NT2/D1 (cell line): ENCODE results near the gene ZNF205.
"Not testable (repeated sequence)": the region's sequence is repeated elsewhere in the genome, so short reads cannot be mapped to it uniquely, and the experiment has no call there.

Experiments used
- DNase-seq: peaks from one replicate; pipeline ENCODE4 v3.0.0-alpha.2; 2011; ENCODE audit warnings: low read depth, low spot score
- H3K27me3 ChIP-seq: 2 replicates; pipeline ENCODE4 v1.6.0; 2011; ENCODE audit warnings: mild to moderate bottlenecking; ENCODE audit not compliant: insufficient read length, insufficient read depth
- H3K36me3 ChIP-seq: 2 replicates; pipeline ENCODE4 v1.6.1; 2011; ENCODE audit warnings: mild to moderate bottlenecking, low read length, mixed read lengths; ENCODE audit not compliant: insufficient read depth, insufficient read length
- H3K4me1 ChIP-seq: 2 replicates; pipeline ENCODE4 v1.5.1; 2011; ENCODE audit not compliant: insufficient read depth, insufficient read length
- H3K4me3 ChIP-seq: 2 replicates; pipeline ENCODE4 v1.5.1; 2011; ENCODE audit warnings: low read depth; ENCODE audit not compliant: insufficient read length
- H3K9ac ChIP-seq: 2 replicates; pipeline ENCODE4 v1.6.0; 2011; ENCODE audit warnings: low read depth; ENCODE audit not compliant: insufficient read length
- H3K9me3 ChIP-seq: 2 replicates; pipeline ENCODE4 v1.5.1; 2011; ENCODE audit warnings: mild to moderate bottlenecking, low read length; ENCODE audit not compliant: insufficient read depth
- SUZ12 ChIP-seq: IDR thresholded peaks from 2 replicates; pipeline ENCODE4 v1.6.1; 2011; ENCODE audit not compliant: insufficient read length, insufficient read depth; ENCODE audit errors: extremely low read depth
- YY1 ChIP-seq: IDR thresholded peaks from 2 replicates; pipeline ENCODE4 v1.6.1; 2011; ENCODE audit not compliant: insufficient read length, insufficient read depth
- ZNF274 ChIP-seq: IDR thresholded peaks from 2 replicates; pipeline ENCODE4 v1.6.1; 2011; ENCODE audit warnings: mild to moderate bottlenecking, low read depth, low read length

ZNF205 gene

DNA sequence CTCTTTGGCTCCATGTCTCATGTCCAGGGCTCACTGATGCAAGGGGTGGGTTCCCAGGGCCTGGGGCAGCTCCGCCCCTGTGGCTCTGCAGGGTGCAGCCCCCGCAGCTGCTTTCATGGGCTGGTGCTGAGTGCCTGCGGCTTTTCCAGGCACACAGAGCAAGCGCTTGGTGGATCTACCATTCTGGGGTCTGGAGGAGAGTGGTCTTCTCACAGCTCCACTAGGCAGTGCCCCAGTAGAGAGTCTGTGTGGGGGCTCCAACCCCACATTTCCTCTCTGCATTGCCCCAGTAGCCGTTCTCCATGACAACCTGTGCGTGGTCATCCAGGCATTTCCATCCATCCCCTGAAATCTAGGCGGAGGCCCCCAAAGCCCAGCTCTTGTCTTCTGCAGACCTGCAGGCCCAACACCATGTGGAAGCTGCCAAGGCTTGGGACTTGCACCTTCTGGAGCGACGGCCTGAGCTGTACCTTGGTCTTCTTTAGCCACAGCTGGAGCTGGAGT, 41.7 kb upstream of the ZNF205 start:
- Histone ChIP-seq H3K4me1 (peaks cover 4% of the 10 kb centered on the region), H3K9ac (no peak overlapping the region), H3K36me3 (peaks cover 20% of the 10 kb centered on the region), H3K27me3 (peaks cover 6% of the 10 kb centered on the region), H3K9me3 (no peaks in the 10 kb centered on the region), H3K4me3 (no peak overlapping the region)
- no peak for DNase-seq
- no peak for TF ChIP-seq SUZ12
- no peak for TF ChIP-seq ZNF274
- TF ChIP-seq YY1: no peak

DNA sequence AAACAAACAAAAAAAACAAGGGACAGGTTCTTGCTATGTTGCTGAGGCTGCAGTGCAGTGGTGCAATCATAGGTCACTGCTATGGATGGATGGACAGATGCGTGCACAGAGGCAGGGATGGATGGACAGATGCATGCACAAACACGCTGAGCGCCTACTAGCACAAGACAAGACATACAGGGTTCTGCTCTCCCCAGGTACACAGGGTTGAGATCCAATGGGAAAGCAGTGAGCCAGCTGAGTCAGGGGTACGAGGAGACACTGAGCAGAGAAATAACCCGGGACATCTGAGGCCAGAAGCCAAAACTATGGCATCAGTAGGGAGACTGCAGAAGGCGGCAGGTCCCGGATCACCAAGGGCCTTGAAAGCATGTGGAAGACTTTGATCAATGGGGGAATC, 40.7 kb upstream of the ZNF205 start:
- Histone ChIP-seq H3K36me3 (peaks cover 20% of the 10 kb centered on the region), H3K4me1 (peaks cover 11% of the 10 kb centered on the region), H3K9ac (no peak overlapping the region), H3K9me3 (no peaks in the 10 kb centered on the region), H3K27me3 (peaks cover 6% of the 10 kb centered on the region), H3K4me3 (no peak overlapping the region)
- DNase-seq: no peak
- TF ChIP-seq SUZ12 (no peak), ZNF274 (no peak), YY1 (no peak)

DNA sequence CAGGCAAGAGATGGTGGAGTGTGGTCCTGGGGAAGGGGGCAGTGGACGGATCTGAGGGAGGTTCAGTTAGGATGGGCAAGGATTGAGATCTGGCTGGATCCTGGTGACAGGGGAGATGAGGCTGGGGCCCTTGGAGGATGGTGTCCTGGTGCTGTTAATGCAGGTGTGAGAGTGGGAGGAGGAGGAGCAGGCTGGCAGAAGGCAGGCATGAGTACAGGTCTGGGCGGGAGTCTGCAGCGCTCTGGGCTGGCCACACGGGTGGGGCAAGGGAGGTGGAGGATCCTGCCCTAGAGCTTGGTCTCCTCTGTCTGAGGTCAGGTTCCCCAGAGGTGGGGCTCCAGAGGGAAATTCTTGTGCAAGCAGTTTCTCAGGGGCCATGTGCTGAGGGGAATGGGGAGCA, 40.2 kb upstream of the ZNF205 start:
- not testable (repeated sequence) for H3K4me3 ChIP-seq, H3K9ac ChIP-seq, DNase-seq, H3K9me3 ChIP-seq, H3K27me3 ChIP-seq
- H3K36me3 ChIP-seq: peaks cover 18% of the 10 kb centered on the region
- peaks cover 12% of the 10 kb centered on the region for H3K4me1 ChIP-seq

DNA sequence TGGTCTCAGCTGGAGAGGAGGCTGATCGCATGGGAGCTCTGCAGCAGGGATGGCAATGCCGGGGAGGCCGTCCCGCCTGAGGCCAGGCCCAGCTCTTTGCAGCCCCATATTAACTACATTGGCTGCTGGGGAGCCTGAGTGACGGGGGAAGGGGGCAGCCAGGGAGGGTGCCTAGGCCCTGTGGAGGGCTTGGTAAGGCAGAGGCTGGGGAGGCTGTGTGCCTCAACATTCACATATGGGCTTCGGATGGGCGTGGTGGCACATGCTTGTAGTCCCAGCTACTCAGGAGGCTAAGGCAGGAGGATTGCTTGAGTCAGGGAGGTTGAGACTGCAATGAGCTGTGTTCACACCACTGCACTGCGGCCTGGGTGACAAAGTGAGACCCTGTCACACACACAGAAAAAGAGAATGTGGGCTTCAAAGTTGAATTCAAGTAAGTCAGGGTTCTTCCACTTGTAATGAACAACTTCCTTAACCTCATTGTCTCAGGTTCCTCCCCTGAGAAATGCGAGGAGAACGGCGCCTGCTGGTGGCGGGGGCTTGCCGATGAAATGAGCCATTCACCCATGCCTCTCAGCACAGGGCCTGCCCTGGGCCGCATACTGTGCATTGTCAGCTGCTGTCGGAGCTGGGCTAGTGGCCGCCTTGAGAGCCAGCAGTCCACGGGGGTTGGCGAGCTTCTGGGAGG, 39.7 kb upstream of the ZNF205 start:
- not testable (repeated sequence) for H3K9me3 ChIP-seq, H3K4me3 ChIP-seq, DNase-seq, H3K27me3 ChIP-seq, H3K9ac ChIP-seq
- peaks cover 12% of the 10 kb centered on the region for H3K4me1 ChIP-seq
- peaks cover 13% of the 10 kb centered on the region for H3K36me3 ChIP-seq

DNA sequence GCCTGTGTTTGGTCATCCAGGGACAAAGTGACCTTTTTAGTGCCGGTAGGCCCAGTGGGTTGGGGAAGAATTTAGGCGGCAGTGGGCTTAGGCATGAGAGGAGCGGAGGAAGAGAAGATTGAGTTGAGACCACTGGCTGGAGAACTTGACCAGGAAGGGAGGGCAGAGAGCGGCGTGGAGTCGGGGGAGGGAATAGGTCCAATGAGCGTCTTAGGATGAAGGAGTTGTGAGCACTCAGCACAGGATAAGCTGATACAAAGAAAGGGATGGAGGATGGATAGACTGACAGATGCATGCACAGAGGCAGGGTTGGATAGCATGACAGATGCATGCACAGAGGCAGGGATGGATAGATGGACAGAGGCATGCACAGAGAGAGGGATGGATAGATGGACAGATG, 38.9 kb upstream of the ZNF205 start:
- no peak for DNase-seq
- Histone ChIP-seq H3K27me3 (peaks cover 6% of the 10 kb centered on the region), H3K4me3 (no peak overlapping the region), H3K4me1 (peaks cover 12% of the 10 kb centered on the region), H3K9me3 (no peaks in the 10 kb centered on the region), H3K9ac (no peak overlapping the region), H3K36me3 (peaks cover 6% of the 10 kb centered on the region)
- no peak for TF ChIP-seq YY1

DNA sequence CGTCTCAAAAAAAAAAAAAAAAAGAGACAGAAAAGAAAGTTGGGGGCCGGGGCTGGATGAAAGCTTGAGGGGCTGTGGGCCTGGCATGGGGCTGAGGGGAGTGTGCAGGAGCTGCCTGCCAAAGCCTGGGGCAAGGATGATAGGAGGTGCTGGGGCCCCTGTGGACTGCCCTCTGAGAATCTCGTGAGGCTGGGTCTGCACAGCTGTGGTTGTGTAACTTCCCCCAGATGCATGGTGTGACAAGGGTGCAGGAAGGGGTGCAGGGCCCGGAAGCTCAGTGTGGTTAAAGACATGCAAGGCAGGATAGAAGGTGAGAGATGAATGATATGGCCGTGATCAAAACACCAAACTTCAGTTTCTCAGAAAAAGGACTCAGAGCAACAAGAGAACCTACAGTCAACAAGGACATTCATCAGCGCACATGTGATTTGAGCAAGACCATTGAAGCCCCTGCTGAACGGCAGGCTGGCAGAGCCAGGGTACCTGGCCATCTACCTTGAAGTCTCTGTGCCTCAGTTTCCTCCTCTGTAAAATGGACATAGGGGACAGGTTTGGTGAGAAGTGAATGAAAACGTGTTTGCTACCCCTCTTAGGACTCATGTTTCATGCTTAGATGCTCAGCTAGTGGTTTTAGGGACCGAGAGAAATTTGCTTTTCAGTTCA, 37.4 kb upstream of the ZNF205 start:
- TF ChIP-seq ZNF274: no peak
- TF ChIP-seq YY1: no peak
- TF ChIP-seq SUZ12: no peak
- Histone ChIP-seq H3K9me3 (no peaks in the 10 kb centered on the region), H3K4me3 (no peak overlapping the region), H3K27me3 (peaks cover 6% of the 10 kb centered on the region), H3K9ac (no peak overlapping the region), H3K4me1 (peaks cover 12% of the 10 kb centered on the region), H3K36me3 (no peaks in the 10 kb centered on the region)
- DNase-seq: no peak

DNA sequence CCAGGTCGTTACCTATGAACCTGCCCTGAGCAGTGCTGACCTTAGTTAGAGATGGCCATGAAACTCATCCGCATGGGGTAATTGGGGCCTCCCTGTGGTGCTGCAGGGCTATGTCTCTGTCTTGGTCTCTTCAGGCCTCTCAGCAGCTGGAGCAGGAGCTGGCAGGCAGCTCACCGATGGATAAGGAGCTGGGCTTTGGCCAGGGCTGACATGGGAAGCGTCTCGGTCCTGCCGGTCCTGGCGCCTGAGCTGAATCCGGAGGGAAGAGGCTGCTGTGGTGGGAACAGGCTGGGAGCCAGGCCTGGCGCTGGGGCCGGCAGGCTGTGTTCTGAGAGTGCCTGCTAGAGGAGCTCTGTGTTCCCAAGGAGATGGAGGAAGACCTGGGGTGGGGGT, 36.9 kb upstream of the ZNF205 start:
- TF ChIP-seq ZNF274: no peak
- no peak for TF ChIP-seq SUZ12
- TF ChIP-seq YY1: no peak
- DNase-seq: no peak
- no peak overlapping the region for H3K9ac ChIP-seq

DNA sequence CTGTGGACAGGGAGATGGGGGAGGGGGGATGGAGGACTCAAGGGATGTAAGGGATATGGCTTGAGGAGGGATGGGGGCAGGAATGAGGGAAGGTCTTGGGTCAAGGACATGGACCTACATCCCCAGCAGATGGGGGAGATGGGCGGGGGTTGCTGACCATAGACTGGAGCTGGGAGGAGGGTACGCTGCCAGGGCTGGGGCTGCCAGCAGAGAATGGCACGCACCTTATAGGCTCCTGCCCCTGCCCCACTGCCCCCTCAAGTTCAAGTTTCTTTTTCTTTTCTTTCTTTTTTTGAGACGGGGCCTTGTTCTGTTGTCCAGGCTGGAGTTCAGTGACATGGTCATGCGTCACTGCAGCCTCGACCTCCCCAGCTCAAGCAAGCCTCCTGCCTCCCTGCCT, 36.4 kb upstream of the ZNF205 start:
- H3K9ac ChIP-seq, DNase-seq, H3K4me3 ChIP-seq, H3K36me3 ChIP-seq, H3K9me3 ChIP-seq, H3K27me3 ChIP-seq: not testable (repeated sequence)
- peaks cover 12% of the 10 kb centered on the region for H3K4me1 ChIP-seq

More for the DNA sequence above, 36.9 kb upstream of the ZNF205 start:
- H3K4me3 ChIP-seq: no peak overlapping the region
- H3K36me3 ChIP-seq: no peaks in the 10 kb centered on the region
- peaks cover 6% of the 10 kb centered on the region for H3K27me3 ChIP-seq
- no peaks in the 10 kb centered on the region for H3K9me3 ChIP-seq
- H3K4me1 ChIP-seq: peaks cover 12% of the 10 kb centered on the region
